Left lung (tissue), 10 donors: ENCODE measurements around the gene SWAP70. TPM values are rescaled to one million over a fixed set of nuclear protein-coding genes. Genes with fewer than 3 reads are reported as not detected.

Experiments
- ATAC-seq: fragments of 200-7000 bp; cut with Tn5 transposase; one replicate; pipeline ENCODE4 v1.9.1; 2020; ENCODE audit warnings: moderate library complexity
- DNase-seq, 4 donors: peaks; one replicate each; pipeline ENCODE4 v3.0.0-alpha.2; 2013 to 2020
- H3K27ac ChIP-seq, 2 donors: fragments of 200-600 bp; sonication (generic) in 1 of 2; one replicate each; pipeline versions ENCODE4 v1.5.0 to v1.8.0; 2020 to 2021
- H3K27me3 ChIP-seq, 2 donors: fragments of 200-600 bp; sonication (generic) in 1 of 2; one replicate each; pipeline versions ENCODE4 v1.5.0 to v1.8.0; 2020 to 2021
- H3K36me3 ChIP-seq, 2 donors: fragments of 200-600 bp; sonication (generic) in 1 of 2; one replicate each; pipeline versions ENCODE4 v1.5.0 to v1.8.0; 2020 to 2021
- H3K4me1 ChIP-seq, 2 donors: fragments of 200-600 bp; one replicate each; pipeline ENCODE4 v1.8.0; 2021
- H3K4me3 ChIP-seq, 2 donors: fragments of 200-600 bp; sonication (generic) in 1 of 2; one replicate each; pipeline versions ENCODE4 v1.5.0 to v1.8.0; 2020 to 2021; ENCODE audit warnings: mild to moderate bottlenecking in 1 of 2
- H3K9me3 ChIP-seq, 2 donors: fragments of 200-600 bp; sonication (generic) in 1 of 2; one replicate each; pipeline versions ENCODE4 v1.5.0 to v1.8.0; 2020 to 2021
- CTCF ChIP-seq, 2 donors: fragments of 200-600 bp; sonication (generic) in 1 of 2; IDR thresholded peaks; one replicate each; pipeline versions ENCODE4 v1.5.0 to v1.8.0; 2021; ENCODE audit warnings: antibody characterized with exemption in 2 of 2
- intact Hi-C, 2 donors: fragments of 100-400 bp; cut with DNase I; formaldehyde crosslinking; loops; one replicate each; pipeline versions ENCODE4 v1.11.2 to v1.14.2; 2022
- polyA plus RNA-seq, 6 donors: library from polyadenylated mRNA; unstranded; fragments of 120-200 nt; gene quantifications; one replicate each; pipeline ENCODE4 v1.2.1, GENCODE V29; 2013; ENCODE audit not compliant: insufficient read length in 6 of 6
- total RNA-seq, 2 donors: library from RNA; stranded (reverse); fragmentation: NEBNext Ultra II Directional; extraction: Animal tissue kit (Norgen Biotek cat#: 25700); gene quantifications; one replicate each; pipeline ENCODE4 v1.2.1, GENCODE V29; 2021
- donor health status: DM: no; HTN: yes; CAD: no.
- donor health status: DM: no; HTN: no; CAD: no.

Gene SWAP70
- total and polyA plus RNA-seq, 8 donors, result 20.5 to 50.8 (median 26.1) TPM

GRCh38 chr11:9733212-9733611, 69.3 kb downstream of the SWAP70 start:
- intact Hi-C loops, result no loop called here
- no peaks in the 10 kb centered on the region for H3K27me3 ChIP-seq

GRCh38 chr11:9735236-9735635, 71.4 kb downstream of the SWAP70 start:
- Histone ChIP-seq H3K36me3 (peaks cover 0 to 89% of the 10 kb centered on the region in 2 donors), H3K27me3 (no peaks in the 10 kb centered on the region), H3K27ac (no peak overlapping the region), H3K4me3 (no peak overlapping the region), H3K4me1 (peaks cover 0 to 16% of the 10 kb centered on the region in 2 donors), H3K9me3 (peaks cover 0 to 4% of the 10 kb centered on the region in 2 donors)
- intact Hi-C loops, result no loop called here
- ATAC-seq (no peak), DNase-seq (no peak)
- no peak for TF ChIP-seq CTCF (IDR thresholded peaks at IDR 0.05)

More at GRCh38 chr11:9733212-9733611, 69.3 kb downstream of the SWAP70 start:
- Histone ChIP-seq H3K4me1 (peaks cover 0 to 10% of the 10 kb centered on the region in 2 donors), H3K36me3 (peaks cover 0 to 88% of the 10 kb centered on the region in 2 donors), H3K4me3 (no peak overlapping the region), H3K27ac (no peak overlapping the region), H3K9me3 (peaks cover 0 to 4% of the 10 kb centered on the region in 2 donors)
- no peak for TF ChIP-seq CTCF (IDR thresholded peaks at IDR 0.05)
- ATAC-seq (no peak), DNase-seq (no peak)

- peaks cover 0 to 4% of the 10 kb centered on the region in 2 donors for H3K9me3 ChIP-seq
- H3K4me1 ChIP-seq, result peaks cover 0 to 16% of the 10 kb centered on the region in 2 donors
- H3K36me3 ChIP-seq, result peaks cover 0 to 89% of the 10 kb centered on the region in 2 donors
- no peak overlapping the region for H3K4me3 ChIP-seq
- no peak for ATAC-seq
- no peaks in the 10 kb centered on the region for H3K27me3 ChIP-seq
- H3K27ac ChIP-seq, result no peak overlapping the region
- DNase-seq, result no peak
- no peak for TF ChIP-seq CTCF (IDR thresholded peaks at IDR 0.05)
- intact Hi-C loops, result no loop called here
Observed at GRCh38 chr11:9735919-9736318, 72.0 kb downstream of the SWAP70 start.

GRCh38 chr11:9736365-9736764, 72.5 kb downstream of the SWAP70 start:
- Histone ChIP-seq H3K27me3 (no peaks in the 10 kb centered on the region), H3K9me3 (peaks cover 0 to 4% of the 10 kb centered on the region in 2 donors), H3K27ac (peak overlapping the region in 1 of 2 donors; percentile 25), H3K36me3 (peaks cover 0 to 91% of the 10 kb centered on the region in 2 donors), H3K4me3 (no peak overlapping the region), H3K4me1 (peaks cover 0 to 16% of the 10 kb centered on the region in 2 donors)
- DNase-seq (no peak), ATAC-seq (no peak)
- intact Hi-C loops, result no loop called here
- TF ChIP-seq CTCF (IDR thresholded peaks at IDR 0.05), result no peak

GRCh38 chr11:9738116-9738515, 74.2 kb downstream of the SWAP70 start:
- intact Hi-C loops, result no loop called here
- H3K27me3 ChIP-seq, result no peaks in the 10 kb centered on the region
- H3K36me3 ChIP-seq, result peaks cover 0 to 95% of the 10 kb centered on the region in 2 donors
- TF ChIP-seq CTCF (IDR thresholded peaks at IDR 0.05), result no peak
- peak overlapping the region; percentile 19 to 86 for H3K27ac ChIP-seq
- DNase-seq (peak in 1 of 4 donors; percentile 72), ATAC-seq (peak; percentile 77)
- H3K4me3 ChIP-seq, result no peak overlapping the region
- H3K9me3 ChIP-seq, result peaks cover 0 to 4% of the 10 kb centered on the region in 2 donors
- H3K4me1 ChIP-seq, result peaks cover 0 to 16% of the 10 kb centered on the region in 2 donors
